Esophagus muscularis mucosa (tissue), 4 donors: Measurements from ENCODE around the gene TPX2. TPM values are rescaled to one million over a fixed set of nuclear protein-coding genes. Genes with fewer than 3 reads are reported as not detected.

ENCODE experiments used
- DNase-seq: peaks from one replicate; pipeline ENCODE4 v3.0.0-alpha.2; 2017; ENCODE audit errors: extremely low spot score
- H3K27ac ChIP-seq, 4 donors: fragments of 200-600 bp; sonication (generic); replicated peaks in 1 of 4; 1 replicate in 3 of 4; 2 replicates in 1 of 4; pipeline ENCODE4 v1.5.1; 2016 to 2019; ENCODE audit warnings: mild to moderate bottlenecking in 1 of 4
- H3K27me3 ChIP-seq, 4 donors: fragments of 200-600 bp; sonication (generic); one replicate each; pipeline versions ENCODE4 v1.5.1 to v1.6.0; 2016 to 2019
- H3K36me3 ChIP-seq, 4 donors: fragments of 200-600 bp; sonication (generic); one replicate each; pipeline ENCODE4 v1.5.1; 2016 to 2019
- H3K4me1 ChIP-seq, 4 donors: fragments of 200-600 bp; sonication (generic); one replicate each; pipeline ENCODE4 v1.5.1; 2016 to 2019
- H3K4me3 ChIP-seq, 4 donors: fragments of 200-600 bp; sonication (generic); 1 replicate in 2 of 4; 2 replicates in 2 of 4; pipeline ENCODE4 v1.5.1; 2016 to 2019; ENCODE audit warnings: mild to moderate bottlenecking in 4 of 4, moderate library complexity in 1 of 4
- H3K9me3 ChIP-seq, 4 donors: fragments of 200-600 bp; sonication (generic); 1 replicate in 3 of 4; 2 replicates in 1 of 4; pipeline ENCODE4 v1.5.1; 2016 to 2019
- EP300 ChIP-seq: sonication (generic); formaldehyde crosslinking; IDR thresholded peaks from one replicate; pipeline ENCODE4 v1.6.1; 2017; ENCODE audit warnings: antibody characterized with exemption
- POLR2A ChIP-seq: fragments of 450-650 bp; IDR thresholded peaks from one replicate; pipeline ENCODE4 v1.6.1; 2017; ENCODE audit warnings: antibody characterized with exemption, moderate library complexity, mild to moderate bottlenecking, low read depth
- POLR2AphosphoS5 ChIP-seq, 2 donors: sonication (generic); formaldehyde crosslinking; IDR thresholded peaks; one replicate each; pipeline ENCODE4 v1.6.1; 2017; ENCODE audit warnings: antibody characterized with exemption in 2 of 2
- WGBS: methylation state at CpG from one replicate; pipeline ENCODE4 v1.1.5; 2018; 5-methylcytosine and 5-hydroxymethylcytosine counted together
- intact Hi-C: fragments of 100-400 bp; cut with DNase I; formaldehyde crosslinking; loops from one replicate; pipeline ENCODE4 v1.15.1; 2023
- total RNA-seq, 4 donors: library from RNA; depleted of rRNA; stranded (reverse); fragments of >200 nt; gene quantifications; one replicate each; pipeline versions ENCODE4 v1.1.0 to v1.2.1, GENCODE V29; 2016
- TF ChIP-seq, protein P1 (sequence below), 3 experiments: fragments of 200-600 bp in 2 of 3; fragments of 450-650 bp in 1 of 3; sonication (generic) in 2 of 3; IDR thresholded peaks; one replicate each; pipeline ENCODE4 v1.5.1; 2017 to 2019; ENCODE audit warnings: antibody characterized with exemption in 3 of 3, mild to moderate bottlenecking in 2 of 3, moderate library complexity in 1 of 3

The TPX2 gene
- total RNA-seq, 4 donors from 2014 or later, result under 0.01 to 1.1 (median 0.38) TPM

- WGBS, result 58% methylated on average over 5 of the region's 5 CpGs
- H3K27me3 ChIP-seq, result no peaks in the 10 kb centered on the region
- H3K4me1 ChIP-seq, result peaks cover 95 to 99% (median 97%) of the 10 kb centered on the region in 4 donors
- intact Hi-C loops, result no loop called here
- H3K9me3 ChIP-seq, result no peaks in the 10 kb centered on the region
- H3K36me3 ChIP-seq, result peaks cover 0 to 73% (median 28%) of the 10 kb centered on the region in 4 donors
- H3K27ac ChIP-seq, result peak overlapping the region; percentile 93 to 99 (median 96)
- peak in 1 of 2 donors; percentile 59 for TF ChIP-seq POLR2AphosphoS5 (IDR thresholded peaks at IDR 0.05)
- TF ChIP-seq, protein P1, sequence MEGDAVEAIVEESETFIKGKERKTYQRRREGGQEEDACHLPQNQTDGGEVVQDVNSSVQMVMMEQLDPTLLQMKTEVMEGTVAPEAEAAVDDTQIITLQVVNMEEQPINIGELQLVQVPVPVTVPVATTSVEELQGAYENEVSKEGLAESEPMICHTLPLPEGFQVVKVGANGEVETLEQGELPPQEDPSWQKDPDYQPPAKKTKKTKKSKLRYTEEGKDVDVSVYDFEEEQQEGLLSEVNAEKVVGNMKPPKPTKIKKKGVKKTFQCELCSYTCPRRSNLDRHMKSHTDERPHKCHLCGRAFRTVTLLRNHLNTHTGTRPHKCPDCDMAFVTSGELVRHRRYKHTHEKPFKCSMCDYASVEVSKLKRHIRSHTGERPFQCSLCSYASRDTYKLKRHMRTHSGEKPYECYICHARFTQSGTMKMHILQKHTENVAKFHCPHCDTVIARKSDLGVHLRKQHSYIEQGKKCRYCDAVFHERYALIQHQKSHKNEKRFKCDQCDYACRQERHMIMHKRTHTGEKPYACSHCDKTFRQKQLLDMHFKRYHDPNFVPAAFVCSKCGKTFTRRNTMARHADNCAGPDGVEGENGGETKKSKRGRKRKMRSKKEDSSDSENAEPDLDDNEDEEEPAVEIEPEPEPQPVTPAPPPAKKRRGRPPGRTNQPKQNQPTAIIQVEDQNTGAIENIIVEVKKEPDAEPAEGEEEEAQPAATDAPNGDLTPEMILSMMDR (IDR thresholded peaks at IDR 0.05), result no peak
- TF ChIP-seq EP300, result peak; percentile 5
- no peak for TF ChIP-seq POLR2A
- DNase-seq, result no peak
- H3K4me3 ChIP-seq, result peak overlapping the region; percentile 4 to 48 (median 22)
Measured at GRCh38 chr20:31712112-31712553, 27.0 kb upstream of the TPX2 start.

DNA sequence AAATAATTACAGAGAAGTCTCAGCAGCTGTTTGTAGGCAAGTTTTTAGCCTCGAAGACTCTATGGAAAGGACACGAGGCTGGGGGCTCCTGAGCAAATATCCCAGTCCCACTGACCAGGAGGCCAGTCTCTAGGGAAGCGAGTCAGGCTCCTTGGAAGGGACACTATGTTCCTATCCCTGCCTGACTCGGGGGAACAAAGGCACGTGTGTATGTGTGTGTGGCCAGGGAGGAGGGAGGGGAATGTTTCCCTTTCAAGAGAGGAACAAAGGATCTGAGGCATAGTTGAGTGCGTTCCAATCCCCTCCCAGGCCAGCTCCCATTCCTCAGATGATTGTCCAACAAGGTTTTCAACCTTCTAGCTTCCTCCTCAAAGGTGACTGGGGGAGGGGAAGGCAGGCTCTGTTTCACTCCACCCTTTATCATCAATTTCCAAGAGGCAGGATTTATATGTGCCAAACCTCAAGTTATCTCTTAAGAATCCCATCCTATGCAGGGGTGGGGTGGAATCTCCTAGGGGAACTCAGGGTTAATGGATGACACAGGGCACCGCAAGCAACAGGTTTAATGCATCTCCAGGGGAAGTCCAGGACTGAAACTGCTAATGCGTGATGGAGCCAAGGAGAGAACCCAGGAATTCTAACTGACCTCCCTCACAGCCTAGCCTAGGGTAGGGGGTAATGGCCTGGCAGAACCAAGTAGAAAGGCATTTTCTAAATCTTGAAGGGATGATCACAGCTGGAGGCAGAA, 26.4 kb upstream of the TPX2 start:
- peak overlapping the region; percentile 93 to 99 (median 96) for H3K27ac ChIP-seq
- peak; percentile 97 for DNase-seq
- H3K4me1 ChIP-seq, result peaks cover 96 to 100% (median 99%) of the 10 kb centered on the region in 4 donors
- H3K27me3 ChIP-seq, result no peaks in the 10 kb centered on the region
- no peaks in the 10 kb centered on the region for H3K9me3 ChIP-seq
- peak overlapping the region; percentile 24 to 48 (median 27) for H3K4me3 ChIP-seq
- peaks cover 0 to 69% (median 23%) of the 10 kb centered on the region in 4 donors for H3K36me3 ChIP-seq
- intact Hi-C loops, result no loop called here
- WGBS, result 21% methylated on average over 8 of the region's 8 CpGs
- TF ChIP-seq POLR2AphosphoS5 (IDR thresholded peaks at IDR 0.05) (peak; percentile 97 to 100), POLR2A (no peak), EP300 (peak; percentile 97)
- TF ChIP-seq, protein P1 (IDR thresholded peaks at IDR 0.05), result no peak

DNA sequence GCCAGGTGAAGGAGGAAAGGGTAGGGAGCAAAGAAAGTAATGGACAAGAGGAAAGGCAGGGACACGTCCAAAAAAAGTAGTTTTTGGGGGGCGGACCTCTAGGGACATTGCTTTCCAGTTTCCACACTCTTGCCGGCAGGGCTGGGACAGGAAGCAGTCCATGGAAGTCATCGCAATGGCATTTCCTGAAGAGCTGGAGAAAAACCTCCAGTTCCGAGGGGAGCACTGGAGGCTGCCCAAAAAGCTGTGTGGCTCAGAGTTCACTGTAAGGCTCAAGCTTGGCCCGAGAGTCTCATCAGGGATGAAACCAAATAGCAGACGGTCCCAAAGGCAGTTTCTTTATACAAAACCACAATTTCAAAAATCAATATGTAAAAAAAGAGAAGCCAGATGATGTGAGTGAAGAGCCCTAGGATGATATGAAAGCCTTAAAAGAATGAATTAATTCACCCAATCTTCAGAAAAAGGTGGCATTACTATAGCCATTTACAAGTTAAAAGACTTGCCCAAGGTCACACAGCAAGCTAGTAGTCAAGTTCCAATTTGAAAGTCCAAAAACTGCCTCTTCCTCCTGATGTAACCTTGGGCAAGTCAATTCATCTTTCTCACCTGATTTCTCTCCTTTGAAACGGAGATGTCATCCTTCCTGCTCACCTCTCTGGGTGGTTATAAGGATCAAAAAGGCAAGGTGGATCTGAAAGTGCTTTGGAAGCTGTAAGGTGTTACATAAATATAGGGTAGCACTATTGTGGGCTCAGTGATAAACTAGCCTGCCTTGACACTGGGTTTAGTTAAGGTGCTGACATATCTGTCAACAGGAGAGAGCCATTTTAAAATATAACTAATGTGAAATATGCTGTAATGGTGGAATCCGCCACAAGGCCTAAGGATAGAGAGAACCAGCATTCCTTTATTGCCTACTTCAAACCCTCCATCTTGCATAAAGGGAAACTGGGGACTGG, 25.5 kb upstream of the TPX2 start:
- peaks cover 0 to 67% (median 16%) of the 10 kb centered on the region in 4 donors for H3K36me3 ChIP-seq
- no peak for DNase-seq
- H3K27ac ChIP-seq, result peak overlapping the region; percentile 93 to 99 (median 96)
- H3K27me3 ChIP-seq, result no peaks in the 10 kb centered on the region
- intact Hi-C loops, result no loop called here
- peaks cover 93 to 100% (median 99%) of the 10 kb centered on the region in 4 donors for H3K4me1 ChIP-seq
- no peak for TF ChIP-seq POLR2A
- TF ChIP-seq POLR2AphosphoS5 (IDR thresholded peaks at IDR 0.05), result peak; percentile 69 to 74
- H3K9me3 ChIP-seq, result no peaks in the 10 kb centered on the region
- peak overlapping the region; percentile 24 to 48 (median 27) for H3K4me3 ChIP-seq
- 48% methylated on average over 9 of the region's 9 CpGs for WGBS

GRCh38 chr20:31715766-31716165, 23.3 kb upstream of the TPX2 start:
- no peaks in the 10 kb centered on the region for H3K9me3 ChIP-seq
- TF ChIP-seq POLR2A (no peak), EP300 (no peak)
- TF ChIP-seq, protein P1 (IDR thresholded peaks at IDR 0.05), result no peak
- no peak overlapping the region for H3K4me3 ChIP-seq
- intact Hi-C loops, result no loop called here
- no peak for DNase-seq
- H3K36me3 ChIP-seq, result peaks cover 0 to 70% (median 14%) of the 10 kb centered on the region in 4 donors
- peak overlapping the region; percentile 93 to 99 (median 96) for H3K27ac ChIP-seq
- WGBS, result 65% methylated on average over 3 of the region's 3 CpGs
- H3K27me3 ChIP-seq, result no peaks in the 10 kb centered on the region
- H3K4me1 ChIP-seq, result peaks cover 83 to 100% (median 98%) of the 10 kb centered on the region in 4 donors

DNA sequence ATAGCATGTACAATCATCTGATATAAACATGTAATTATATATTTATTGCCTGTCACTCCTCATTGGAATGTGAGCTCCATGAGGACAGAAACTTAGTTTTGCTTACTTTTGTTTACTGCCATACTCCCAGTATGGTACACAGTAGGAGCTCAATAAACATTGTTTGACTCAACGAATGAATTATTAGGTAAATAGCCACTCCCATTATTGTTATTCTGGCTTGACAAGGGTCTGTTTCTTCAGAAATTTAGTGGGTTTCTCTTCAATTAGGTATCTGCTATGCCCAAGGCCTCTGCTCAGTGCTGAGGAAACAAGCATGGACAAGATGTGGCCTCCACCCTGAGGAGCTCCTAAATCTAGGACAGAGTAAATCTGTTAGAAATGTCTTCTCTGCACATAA, 22.7 kb upstream of the TPX2 start:
- no peak for TF ChIP-seq EP300
- TF ChIP-seq POLR2A, result no peak
- TF ChIP-seq, protein P1 (IDR thresholded peaks at IDR 0.05), result no peak
- no peak for TF ChIP-seq POLR2AphosphoS5 (IDR thresholded peaks at IDR 0.05)
- no peak for DNase-seq
- intact Hi-C loops, result no loop called here
- 93% methylated on average over 1 of the region's 1 CpG for WGBS
- no peaks in the 10 kb centered on the region for H3K27me3 ChIP-seq
- H3K4me3 ChIP-seq, result peak overlapping the region in 2 of 4 donors; percentile 73 to 78
- H3K36me3 ChIP-seq, result peaks cover 0 to 66% (median 14%) of the 10 kb centered on the region in 4 donors
- peak overlapping the region; percentile 93 to 99 (median 96) for H3K27ac ChIP-seq
- H3K9me3 ChIP-seq, result no peaks in the 10 kb centered on the region
- H3K4me1 ChIP-seq, result peaks cover 77 to 100% (median 96%) of the 10 kb centered on the region in 4 donors
